Endothelial cell of umbilical vein (primary cell): ENCODE measurements around the gene MAP4K4. TPM values are rescaled to one million over a fixed set of nuclear protein-coding genes. Genes with fewer than 3 reads are reported as not detected.

Experiments used
- BruUV-seq: library from RNA; stranded (reverse); fragments of 400-500 nt; replicated peaks from 2 replicates; lab custom pipeline; 2021; lab: Mats Ljungman, UMichigan
- CTCF ChIA-PET: fragments of 300-600, 350-600 bp; sonication (Branson Sonifier 250); formaldehyde crosslinking; loops from one replicate; lab custom pipeline; 2021; ENCODE audit warnings: antibody characterized with exemption, inconsistent platforms; lab: Charles Lee
- POLR2A ChIA-PET: fragments of 300-600, 350-600 bp; sonication (Branson Sonifier 250); formaldehyde crosslinking; loops from one replicate; lab custom pipeline; 2021; ENCODE audit warnings: antibody characterized with exemption, inconsistent platforms; lab: Charles Lee
- DNase-seq: peaks from one replicate; pipeline ENCODE4 v3.0.0-alpha.2; 2011; ENCODE audit warnings: low read depth, low spot score
- FAIRE-seq: peaks from 2 replicates; lab custom pipeline; 2011; peaks lifted over from hg19 to GRCh38; lab: Jason Lieb, UNC
- H2AFZ ChIP-seq: 2 replicates; pipeline ENCODE4 v1.6.0; 2012; ENCODE audit warnings: low read depth, low read length, control low read depth, inconsistent platforms
- H3K27ac ChIP-seq: 2 replicates; pipeline ENCODE4 v1.5.1; 2011; ENCODE audit warnings: low read depth, mild to moderate bottlenecking, control low read depth, low read length, moderate library complexity; ENCODE audit not compliant: insufficient read depth
- H3K27me3 ChIP-seq, 2 experiments: 2 replicates each; pipeline versions ENCODE4 v1.6.0 to v1.6.1; 2011; ENCODE audit warnings: low read length in 2 of 2, mixed read lengths in 1 of 2; ENCODE audit not compliant: control insufficient read depth in 2 of 2, insufficient read depth in 2 of 2
- H3K36me3 ChIP-seq, 2 experiments: 2 replicates in 1 of 2; 3 replicates in 1 of 2; pipeline ENCODE4 v1.5.1; 2011; ENCODE audit warnings: low read length in 2 of 2, mild to moderate bottlenecking in 1 of 2, moderate library complexity in 1 of 2; ENCODE audit not compliant: control insufficient read depth in 2 of 2, insufficient read depth in 2 of 2; ENCODE audit errors: extremely low read depth in 1 of 2
- H3K4me1 ChIP-seq: 3 replicates; pipeline ENCODE4 v1.5.1; 2011; ENCODE audit warnings: mild to moderate bottlenecking, low read length; ENCODE audit not compliant: control insufficient read depth, insufficient read depth; ENCODE audit errors: extremely low read depth
- H3K4me2 ChIP-seq: 2 replicates; pipeline ENCODE4 v1.6.1; 2011; ENCODE audit warnings: low read length, control low read depth, mixed read lengths; ENCODE audit not compliant: insufficient read depth
- H3K4me3 ChIP-seq, 3 experiments: fragments of 200-600 bp in 1 of 3; sonication (generic), shearing (Covaris generic) in 1 of 3; replicated peaks in 1 of 3; 2 replicates each; pipeline ENCODE4 v1.5.1; 2011 to 2016; ENCODE audit warnings: control low read depth in 3 of 3, low read length in 3 of 3, mild to moderate bottlenecking in 2 of 3, inconsistent platforms in 1 of 3, low read depth in 1 of 3, moderate library complexity in 1 of 3; ENCODE audit not compliant: insufficient read depth in 1 of 3
- H3K79me2 ChIP-seq: 2 replicates; pipeline ENCODE4 v1.6.0; 2012; ENCODE audit warnings: low read length, inconsistent platforms; ENCODE audit not compliant: control insufficient read depth, insufficient read depth
- H3K9ac ChIP-seq: replicated peaks from 2 replicates; pipeline ENCODE3; 2011; ENCODE audit warnings: low read length, control low read depth; ENCODE audit not compliant: insufficient read depth; ENCODE audit errors: extremely low read depth
- H3K9me1 ChIP-seq: replicated peaks from 3 replicates; pipeline ENCODE4 v1.6.0; 2011; ENCODE audit warnings: mild to moderate bottlenecking, low read length; ENCODE audit not compliant: control insufficient read depth, insufficient read depth; ENCODE audit errors: extremely low read depth
- H3K9me3 ChIP-seq: replicated peaks from 2 replicates; pipeline ENCODE4 v1.5.1; 2012; ENCODE audit warnings: low read length, inconsistent platforms; ENCODE audit not compliant: control insufficient read depth, insufficient read depth
- H4K20me1 ChIP-seq: replicated peaks from 2 replicates; pipeline ENCODE3; 2011; ENCODE audit warnings: mild to moderate bottlenecking, low read length; ENCODE audit not compliant: control insufficient read depth, insufficient read depth; ENCODE audit errors: extremely low read depth
- EZH2 ChIP-seq: IDR thresholded peaks from 2 replicates; pipeline ENCODE4 v1.6.1; 2012; ENCODE audit warnings: borderline replicate concordance, low read depth, mild to moderate bottlenecking, moderate library complexity, low read length, inconsistent platforms; ENCODE audit not compliant: severe bottlenecking
- JUN ChIP-seq: IDR thresholded peaks from 2 replicates; pipeline ENCODE4 v1.6.1; 2011; ENCODE audit warnings: borderline replicate concordance, low read depth; ENCODE audit not compliant: insufficient read length, insufficient read depth
- POLR2AphosphoS5 ChIP-seq: IDR thresholded peaks from 2 replicates; pipeline ENCODE4 v1.6.1; 2012; ENCODE audit warnings: low read depth, mild to moderate bottlenecking, control low read depth, low read length, moderate library complexity; ENCODE audit not compliant: insufficient read depth
- dilution Hi-C: fragments of 300-500 bp; cut with MboI; formaldehyde crosslinking; loops from one replicate; pipeline ENCODE4 v1.15.0; 2019; ENCODE audit warnings: low sequenced_read_pairs; ENCODE audit not compliant: extremely low pct_ligation_motif_present
- intact Hi-C: fragments of 100-400 bp; cut with micrococcal nuclease; formaldehyde crosslinking; loops from one replicate; pipeline ENCODE4 v1.10.0; 2022
- polyA plus RNA-seq, 4 experiments: library from polyadenylated mRNA; depleted of rRNA in 3 of 4; stranded (reverse) in 3 of 4; unstranded in 1 of 4; fragments of >200 nt; gene quantifications; 2 replicates each; pipeline versions ENCODE4 v1.2.1 to v1.2.3, GENCODE V29; 2011 to 2012; ENCODE audit warnings: missing spikeins in 1 of 4
- total RNA-seq: library from RNA; stranded (reverse); gene quantifications from 2 replicates; pipeline ENCODE4 v1.2.3, GENCODE V29; 2021
- TF ChIP-seq, protein P1 (sequence below): IDR thresholded peaks from 2 replicates; pipeline ENCODE4 v1.6.1; 2011; ENCODE audit not compliant: insufficient read depth, insufficient read length
- TF ChIP-seq, protein P2 (sequence below), 2 donors: IDR thresholded peaks; 1 replicate in 1 of 2; 2 replicates in 1 of 2; pipeline ENCODE4 v1.5.1; 2011; ENCODE audit warnings: low read length in 2 of 2, mild to moderate bottlenecking in 2 of 2, moderate library complexity in 2 of 2, control low read depth in 1 of 2, inconsistent platforms in 1 of 2, low read depth in 1 of 2; ENCODE audit not compliant: insufficient read depth in 1 of 2; ENCODE audit errors: extremely low read depth in 1 of 2

Gene MAP4K4
- total and polyA plus RNA-seq, 2 donors (not counting 3 experiments of a cell fraction or from before 2014, with no cell fraction given) = 79.4 to 269 TPM

- Histone ChIP-seq H3K27ac (no peak overlapping the region), H3K9ac (no peak overlapping the region), H3K4me2 (no peak overlapping the region), H3K9me1 (no peaks in the 10 kb centered on the region), H3K27me3 (no peaks in the 10 kb centered on the region), H3K36me3 (peaks cover 27 to 42% of the 10 kb centered on the region in 2 experiments), H3K4me1 (peaks cover 26% of the 10 kb centered on the region), H3K9me3 (no peaks in the 10 kb centered on the region), H4K20me1 (no peaks in the 10 kb centered on the region), H3K79me2 (peaks cover 66% of the 10 kb centered on the region), H2AFZ (no peak overlapping the region), H3K4me3 (no peak overlapping the region)
- ChIA-PET CTCF (interaction anchor here (0.7 to 10.3 kb wide), 67 partner anchors 8 to 627 kb away, joined by 3 to 90 read pairs (median 6); partner anchors contain the start of genes CREG2 and MAP4K4), POLR2A (no interaction called here)
- peak; percentile 41 for DNase-seq
- FAIRE-seq = no peak
- dilution Hi-C loops = no loop called here
- intact Hi-C loops = loop anchor here (5.0 kb wide), 1 partner anchor 490 kb away; no protein-coding TSS in a partner anchor
- BruUV-seq = no TSS peak
- no peak for TF ChIP-seq EZH2
- TF ChIP-seq, protein P1, sequence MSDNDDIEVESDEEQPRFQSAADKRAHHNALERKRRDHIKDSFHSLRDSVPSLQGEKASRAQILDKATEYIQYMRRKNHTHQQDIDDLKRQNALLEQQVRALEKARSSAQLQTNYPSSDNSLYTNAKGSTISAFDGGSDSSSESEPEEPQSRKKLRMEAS = no peak
- no peak for TF ChIP-seq POLR2AphosphoS5
- TF ChIP-seq JUN = no peak
- TF ChIP-seq, protein P2, sequence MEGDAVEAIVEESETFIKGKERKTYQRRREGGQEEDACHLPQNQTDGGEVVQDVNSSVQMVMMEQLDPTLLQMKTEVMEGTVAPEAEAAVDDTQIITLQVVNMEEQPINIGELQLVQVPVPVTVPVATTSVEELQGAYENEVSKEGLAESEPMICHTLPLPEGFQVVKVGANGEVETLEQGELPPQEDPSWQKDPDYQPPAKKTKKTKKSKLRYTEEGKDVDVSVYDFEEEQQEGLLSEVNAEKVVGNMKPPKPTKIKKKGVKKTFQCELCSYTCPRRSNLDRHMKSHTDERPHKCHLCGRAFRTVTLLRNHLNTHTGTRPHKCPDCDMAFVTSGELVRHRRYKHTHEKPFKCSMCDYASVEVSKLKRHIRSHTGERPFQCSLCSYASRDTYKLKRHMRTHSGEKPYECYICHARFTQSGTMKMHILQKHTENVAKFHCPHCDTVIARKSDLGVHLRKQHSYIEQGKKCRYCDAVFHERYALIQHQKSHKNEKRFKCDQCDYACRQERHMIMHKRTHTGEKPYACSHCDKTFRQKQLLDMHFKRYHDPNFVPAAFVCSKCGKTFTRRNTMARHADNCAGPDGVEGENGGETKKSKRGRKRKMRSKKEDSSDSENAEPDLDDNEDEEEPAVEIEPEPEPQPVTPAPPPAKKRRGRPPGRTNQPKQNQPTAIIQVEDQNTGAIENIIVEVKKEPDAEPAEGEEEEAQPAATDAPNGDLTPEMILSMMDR (IDR thresholded peaks at IDR 0.05; ENCODE audit: extremely low read depth in 1 of 2, insufficient read depth in 1 of 2, low read depth in 1 of 2, low read length in 2 of 2) = peak in 1 of 2 donors; percentile 2
Observed at GRCh38 chr2:101832114-101832513, 134.6 kb downstream of the MAP4K4 start.
